Activated CD4-positive, alpha-beta memory T cell treated with anti-CD3 and anti-CD28 coated beads for 36 hours (primary cell): ENCODE data around the gene ENO2. TPM values are rescaled to one million over a fixed set of nuclear protein-coding genes. Genes with fewer than 3 reads are reported as not detected.
"Not testable (repeated sequence)": the region's sequence is repeated elsewhere in the genome, so short reads cannot be mapped to it uniquely, and the experiment has no call there.

ENCODE experiments used
- CTCF ChIA-PET: fragments of 350-600 bp; sonication (Branson Sonifier 250); formaldehyde crosslinking; loops from one replicate; lab custom pipeline; 2021; ENCODE audit warnings: antibody characterized with exemption, inconsistent platforms; lab: Charles Lee
- POLR2A ChIA-PET: fragments of 350-600 bp; sonication (Branson Sonifier 250); formaldehyde crosslinking; loops from one replicate; lab custom pipeline; 2021; ENCODE audit warnings: antibody characterized with exemption; lab: Charles Lee
- DNase-seq: peaks from one replicate; pipeline ENCODE4 v3.0.0-alpha.2; 2020
- H3K27ac Mint-ChIP-seq: one replicate; pipeline ENCODE4 v1.8.0; 2021; ENCODE audit warnings: mixed read lengths
- H3K27me3 Mint-ChIP-seq: one replicate; pipeline ENCODE4 v1.8.0; 2021; ENCODE audit warnings: mixed read lengths
- H3K36me3 Mint-ChIP-seq: one replicate; pipeline ENCODE4 v1.8.0; 2021; ENCODE audit warnings: mixed read lengths
- H3K4me1 Mint-ChIP-seq: one replicate; pipeline ENCODE4 v1.8.0; 2021; ENCODE audit warnings: low read depth, mixed read lengths
- H3K4me3 Mint-ChIP-seq: one replicate; pipeline ENCODE4 v1.8.0; 2021; ENCODE audit warnings: mild to moderate bottlenecking, mixed read lengths
- H3K9me3 Mint-ChIP-seq: one replicate; pipeline ENCODE4 v1.8.0; 2021; ENCODE audit warnings: mixed read lengths
- intact Hi-C: fragments of 100-400 bp; cut with micrococcal nuclease; formaldehyde crosslinking; loops from one replicate; pipeline ENCODE4 v1.15.1; 2023
- total RNA-seq, 2 experiments: library from RNA; stranded (reverse); gene quantifications; one replicate each; pipeline ENCODE4 v1.2.3, GENCODE V29; 2021

The ENO2 gene
- 100 to 1,000 TPM; 185 to 193 TPM for total RNA-seq

GRCh38 chr12:6914246-6914946 lies at the start of gene ENO2:
Gene ENO2, plus strand, starts transcription at chr12:6914580. Its CDS starts 1,253 bp downstream, at chr12:6915833.
- CTCF ChIA-PET: interaction anchor here (1.3 to 4.1 kb wide), 5 partner anchors 10 to 42 kb away, joined by 3 to 22 read pairs (median 12); partner anchors contain the start of gene SPSB2
- POLR2A ChIA-PET: interaction anchor here (0.5 to 2.6 kb wide), 5 partner anchors 10 to 29 kb away, joined by 3 to 11 read pairs (median 9); partner anchors contain the start of genes C12orf57, LRRC23 and RNU7-1
- peak; percentile 88 for DNase-seq
- H3K27me3 Mint-ChIP-seq: no peaks in the 10 kb centered on the region
- peaks cover 22% of the 10 kb centered on the region for H3K36me3 Mint-ChIP-seq
- peaks cover 30% of the 10 kb centered on the region for H3K4me1 Mint-ChIP-seq
- intact Hi-C loops: loop anchor here (1.0 to 2.0 kb wide), 4 partner anchors 23 to 104 kb away; partner anchors contain the start of genes LPCAT3 and SPSB2
- H3K4me3 Mint-ChIP-seq: peak within 1 kb of the TSS; percentile 92
- H3K27ac Mint-ChIP-seq: peak within 1 kb of the TSS; percentile 88
- H3K9me3 Mint-ChIP-seq: no peaks in the 10 kb centered on the region

- peak overlapping the region; percentile 10 for H3K27ac Mint-ChIP-seq
- H3K4me1 Mint-ChIP-seq: peaks cover 31% of the 10 kb centered on the region
- H3K36me3 Mint-ChIP-seq: peaks cover 61% of the 10 kb centered on the region
- H3K9me3 Mint-ChIP-seq, intact Hi-C loops, H3K27me3 Mint-ChIP-seq, H3K4me3 Mint-ChIP-seq, DNase-seq: not testable (repeated sequence)
- POLR2A ChIA-PET: interaction anchor here (4.8 kb wide), 1 partner anchor 12 kb away, joined by 94 read pairs; the partner anchor contains the start of genes CDCA3 and USP5
- CTCF ChIA-PET: interaction anchor here (1.3 to 2.1 kb wide), 4 partner anchors 13 to 302 kb away, joined by 3 to 10 read pairs (median 5); partner anchors contain the start of genes CDCA3 and USP5
Observed at GRCh38 chr12:6865307-6865706, 49.1 kb upstream of the ENO2 start.

- no peak overlapping the region for H3K27ac Mint-ChIP-seq
- DNase-seq: no peak
- H3K27me3 Mint-ChIP-seq: no peaks in the 10 kb centered on the region
- no peaks in the 10 kb centered on the region for H3K9me3 Mint-ChIP-seq
- intact Hi-C loops: no loop called here
- H3K4me3 Mint-ChIP-seq: peak overlapping the region; percentile 98
- H3K36me3 Mint-ChIP-seq: peaks cover 62% of the 10 kb centered on the region
- POLR2A ChIA-PET: interaction anchor here (0.5 to 4.8 kb wide), 13 partner anchors 8 to 1065 kb away, joined by 3 to 94 read pairs (median 3); partner anchors contain the start of genes C12orf57, CDCA3, MLF2 and PTPN6
- CTCF ChIA-PET: interaction anchor here (1.1 to 3.8 kb wide), 4 partner anchors 13 to 113 kb away, joined by 3 to 49 read pairs (median 5); partner anchors contain the start of genes CDCA3, MLF2 and USP5
- peaks cover 41% of the 10 kb centered on the region for H3K4me1 Mint-ChIP-seq
Observed at GRCh38 chr12:6866163-6866919, 48.0 kb upstream of the ENO2 start.

- peaks cover 63% of the 10 kb centered on the region for H3K36me3 Mint-ChIP-seq
- no peak for DNase-seq
- H3K4me1 Mint-ChIP-seq: peaks cover 48% of the 10 kb centered on the region
- peak overlapping the region; percentile 98 for H3K4me3 Mint-ChIP-seq
- no peaks in the 10 kb centered on the region for H3K27me3 Mint-ChIP-seq
- peak overlapping the region; percentile 98 for H3K27ac Mint-ChIP-seq
- H3K9me3 Mint-ChIP-seq: no peaks in the 10 kb centered on the region
- POLR2A ChIA-PET: interaction anchor here (0.5 to 4.8 kb wide), 13 partner anchors 9 to 1065 kb away, joined by 3 to 94 read pairs (median 3); partner anchors contain the start of genes C12orf57, CDCA3, MLF2 and PTPN6
- intact Hi-C loops: no loop called here
- CTCF ChIA-PET: interaction anchor here (0.7 to 3.8 kb wide), 3 partner anchors 14 to 246 kb away, joined by 3 to 49 read pairs (median 3); partner anchors contain the start of genes CDCA3, MLF2 and USP5
Observed at GRCh38 chr12:6866920-6867412, 47.4 kb upstream of the ENO2 start.

- Mint-ChIP-seq H3K27me3 (no peaks in the 10 kb centered on the region), H3K4me1 (peaks cover 54% of the 10 kb centered on the region), H3K36me3 (peaks cover 63% of the 10 kb centered on the region), H3K27ac (peak within 1 kb of the TSS; percentile 98), H3K4me3 (peak within 1 kb of the TSS; percentile 98), H3K9me3 (no peaks in the 10 kb centered on the region)
- ChIA-PET POLR2A (interaction anchor here (0.7 to 4.8 kb wide), 12 partner anchors 15 to 333 kb away, joined by 3 to 94 read pairs (median 4); partner anchors contain the start of genes C12orf57, CD4, CDCA3 and GAPDH), CTCF (interaction anchor here (0.7 to 3.8 kb wide), 3 partner anchors 14 to 245 kb away, joined by 3 to 49 read pairs (median 27); partner anchors contain the start of genes CDCA3 and USP5)
- intact Hi-C loops: no loop called here
- peak; percentile 88 for DNase-seq
Observed at GRCh38 chr12:6867413-6868210, 46.8 kb upstream of the ENO2 start, which contains the start of gene TPI1. Gene TPI1, plus strand, starts transcription at chr12:6867531. Its CDS starts 36 bp downstream, at chr12:6867567.

- Mint-ChIP-seq H3K27me3 (no peaks in the 10 kb centered on the region), H3K27ac (peak overlapping the region; percentile 97), H3K4me1 (peaks cover 55% of the 10 kb centered on the region), H3K36me3 (peaks cover 62% of the 10 kb centered on the region), H3K4me3 (peak overlapping the region; percentile 98), H3K9me3 (no peaks in the 10 kb centered on the region)
- intact Hi-C loops: loop anchor here (1.0 kb wide), 3 partner anchors 16 to 32 kb away; partner anchors contain the start of gene USP5
- DNase-seq: peak; percentile 41
- ChIA-PET CTCF (interaction anchor here (0.7 to 3.8 kb wide), 10 partner anchors 12 to 115 kb away, joined by 3 to 49 read pairs (median 8); partner anchors contain the start of genes CDCA3, LRRC23, MLF2 and USP5), POLR2A (interaction anchor here (0.9 to 4.8 kb wide), 11 partner anchors 15 to 334 kb away, joined by 3 to 94 read pairs (median 4); partner anchors contain the start of genes C12orf57, CD4, CDCA3 and GAPDH)
Observed at GRCh38 chr12:6868211-6869048, 46.0 kb upstream of the ENO2 start.

GRCh38 chr12:6869049-6870021 lies 45.0 kb upstream of the ENO2 start:
- intact Hi-C loops: loop anchor here (1.0 to 5.0 kb wide), 5 partner anchors 17 to 238 kb away; partner anchors contain the start of genes C1R, C1RL and USP5
- peaks cover 59% of the 10 kb centered on the region for H3K4me1 Mint-ChIP-seq
- H3K27ac Mint-ChIP-seq: peak overlapping the region; percentile 97

GRCh38 chr12:6870304-6870703 lies 44.1 kb upstream of the ENO2 start:
- H3K9me3 Mint-ChIP-seq, H3K4me3 Mint-ChIP-seq, H3K27me3 Mint-ChIP-seq, DNase-seq: not testable (repeated sequence)
- H3K4me1 Mint-ChIP-seq: peaks cover 61% of the 10 kb centered on the region
- intact Hi-C loops: loop anchor here (5.0 kb wide), 2 partner anchors 222 to 237 kb away; partner anchors contain the start of genes C1R and C1RL
- ChIA-PET CTCF (interaction anchor here (0.9 to 2.5 kb wide), 7 partner anchors 12 to 147 kb away, joined by 3 to 27 read pairs (median 4); partner anchors contain the start of genes COPS7A, MLF2 and P3H3), POLR2A (interaction anchor here (1.3 to 5.7 kb wide), 3 partner anchors 17 to 94 kb away, joined by 4 to 59 read pairs (median 18); partner anchors contain the start of genes C12orf57, CDCA3, RNU7-1 and USP5)
- peaks cover 54% of the 10 kb centered on the region for H3K36me3 Mint-ChIP-seq
- H3K27ac Mint-ChIP-seq: peak overlapping the region; percentile 44

More at GRCh38 chr12:6869049-6870021, 45.0 kb upstream of the ENO2 start:
- POLR2A ChIA-PET: interaction anchor here (0.9 to 4.8 kb wide), 9 partner anchors 16 to 261 kb away, joined by 3 to 94 read pairs (median 4); partner anchors contain the start of genes C12orf57, CD4, CDCA3 and RNU7-1
- Mint-ChIP-seq H3K36me3 (peaks cover 61% of the 10 kb centered on the region), H3K9me3 (no peaks in the 10 kb centered on the region), H3K27me3 (no peaks in the 10 kb centered on the region), H3K4me3 (peak overlapping the region; percentile 98)
- CTCF ChIA-PET: interaction anchor here (0.6 to 3.8 kb wide), 26 partner anchors 11 to 244 kb away, joined by 3 to 49 read pairs (median 4); partner anchors contain the start of genes C12orf57, C1RL, CDCA3 and COPS7A
- peak; percentile 90 for DNase-seq
